ENCODE measurements around the gene OVCH1.
A peak's percentile ranks its signal among the peaks of the same experiment; 100 is the strongest.

OVCH1 gene

GRCh38 chr12:29497588-29497987 is at the start of gene OVCH1:
Gene OVCH1 (minus strand): TSS chr12:29497686. CDS start chr12:29497686, 0 bp downstream.
- no peak within 1 kb of the TSS for H3K4me3 ChIP-seq (ENCODE audit: low read depth, low read length)
- DNase-seq (ENCODE audit: low read depth): no peak
- TF ChIP-seq MAX (IDR thresholded peaks at IDR 0.05; ENCODE audit: low read depth, low read length): no peak
- no peak for TF ChIP-seq CTCF (IDR thresholded peaks at IDR 0.05; ENCODE audit: low read depth, low read length)
- TF ChIP-seq MYC (IDR thresholded peaks at IDR 0.05; ENCODE audit: low read depth, low read length): no peak
- TF ChIP-seq POLR2A (IDR thresholded peaks at IDR 0.05; ENCODE audit: extremely low read depth, insufficient read length): no peak

- DNase-seq (ENCODE audit: low read depth): no peak
Observed at GRCh38 chr12:29547151-29547632, 49.7 kb upstream of the OVCH1 start.

GRCh38 chr12:29546000-29546399 is 48.5 kb upstream of the OVCH1 start:
- no peak for DNase-seq (ENCODE audit: low read depth)
- TF ChIP-seq MAX (IDR thresholded peaks at IDR 0.05; ENCODE audit: low read depth, low read length) (0 out of 2 replicates have a peak, but pooled peaks have one; percentile 13), POLR2A (IDR thresholded peaks at IDR 0.05; ENCODE audit: extremely low read depth, insufficient read length) (no peak), CTCF (IDR thresholded peaks at IDR 0.05; ENCODE audit: low read depth, low read length) (no peak), MYC (IDR thresholded peaks at IDR 0.05; ENCODE audit: low read depth, low read length) (no peak)
- no peak overlapping the region for H3K4me3 ChIP-seq (ENCODE audit: low read depth, low read length)

More at GRCh38 chr12:29547151-29547632, 49.7 kb upstream of the OVCH1 start:
- no peak for TF ChIP-seq MAX (IDR thresholded peaks at IDR 0.05; ENCODE audit: low read depth, low read length)
- TF ChIP-seq CTCF (IDR thresholded peaks at IDR 0.05; ENCODE audit: low read depth, low read length): no peak
- no peak for TF ChIP-seq MYC (IDR thresholded peaks at IDR 0.05; ENCODE audit: low read depth, low read length)
- no peak for TF ChIP-seq POLR2A (IDR thresholded peaks at IDR 0.05; ENCODE audit: extremely low read depth, insufficient read length)
- H3K4me3 ChIP-seq (ENCODE audit: low read depth, low read length): no peak overlapping the region

- TF ChIP-seq CTCF (IDR thresholded peaks at IDR 0.05; ENCODE audit: low read depth, low read length) (no peak), MAX (IDR thresholded peaks at IDR 0.05; ENCODE audit: low read depth, low read length) (no peak), POLR2A (IDR thresholded peaks at IDR 0.05; ENCODE audit: extremely low read depth, insufficient read length) (no peak), MYC (IDR thresholded peaks at IDR 0.05; ENCODE audit: low read depth, low read length) (no peak)
- DNase-seq (ENCODE audit: low read depth): no peak
Observed at GRCh38 chr12:29545102-29545467, 47.6 kb upstream of the OVCH1 start.

GRCh38 chr12:29544428-29545101 is 47.1 kb upstream of the OVCH1 start:
- DNase-seq (ENCODE audit: low read depth): no peak
- no peak overlapping the region for H3K4me3 ChIP-seq (ENCODE audit: low read depth, low read length)
- TF ChIP-seq MYC (IDR thresholded peaks at IDR 0.05; ENCODE audit: low read depth, low read length) (no peak), CTCF (IDR thresholded peaks at IDR 0.05; ENCODE audit: low read depth, low read length) (no peak), POLR2A (IDR thresholded peaks at IDR 0.05; ENCODE audit: extremely low read depth, insufficient read length) (no peak), MAX (IDR thresholded peaks at IDR 0.05; ENCODE audit: low read depth, low read length) (no peak)

More at GRCh38 chr12:29545102-29545467, 47.6 kb upstream of the OVCH1 start:
- no peak overlapping the region for H3K4me3 ChIP-seq (ENCODE audit: low read depth, low read length)

Data from NB4 (cell line).